Endothelial cell (in vitro differentiated cells): Measurements from ENCODE around the gene MAP4K3. TPM values are rescaled to one million over a fixed set of nuclear protein-coding genes. Genes with fewer than 3 reads are reported as not detected.

Experiments
- DNase-seq: peaks from one replicate; pipeline ENCODE4 v3.0.0; 2021; ENCODE audit warnings: low spot score
- H3K27ac Mint-ChIP-seq: one replicate; pipeline ENCODE4 v1.8.0; 2021; ENCODE audit warnings: mixed read lengths, inconsistent platforms; ENCODE audit not compliant: unreplicated experiment
- H3K27me3 Mint-ChIP-seq: one replicate; pipeline ENCODE4 v1.8.0; 2021; ENCODE audit warnings: mild to moderate bottlenecking, moderate library complexity, mixed read lengths, inconsistent platforms; ENCODE audit not compliant: unreplicated experiment
- H3K36me3 Mint-ChIP-seq: one replicate; pipeline ENCODE4 v1.8.0; 2021; ENCODE audit warnings: mild to moderate bottlenecking, low read depth, mixed read lengths, inconsistent platforms; ENCODE audit not compliant: unreplicated experiment
- H3K4me1 Mint-ChIP-seq: one replicate; pipeline ENCODE4 v1.8.0; 2021; ENCODE audit warnings: mild to moderate bottlenecking, mixed read lengths, inconsistent platforms; ENCODE audit not compliant: unreplicated experiment
- H3K4me3 Mint-ChIP-seq: one replicate; pipeline ENCODE4 v1.8.0; 2021; ENCODE audit warnings: mild to moderate bottlenecking, mixed read lengths, inconsistent platforms; ENCODE audit not compliant: unreplicated experiment
- H3K9me3 Mint-ChIP-seq: one replicate; pipeline ENCODE4 v1.8.0; 2021; ENCODE audit warnings: mixed read lengths, inconsistent platforms; ENCODE audit not compliant: unreplicated experiment
- total RNA-seq: library from RNA; stranded (reverse); fragmentation: NEBNext Ultra II Directional; extraction: Animal tissue kit (Norgen Biotek cat#: 25700); gene quantifications from one replicate; pipeline ENCODE4 v1.2.1, GENCODE V29; 2021; ENCODE audit not compliant: unreplicated experiment
- TF ChIP-seq, protein P1 (sequence below): fragments of 200-600 bp; sonication (generic); IDR thresholded peaks from one replicate; pipeline ENCODE4 v1.5.0; 2021; ENCODE audit warnings: antibody characterized with exemption; ENCODE audit not compliant: unreplicated experiment

Gene MAP4K3
- total RNA-seq, 1 donor from 2014 or later: 51.1 TPM

DNA sequence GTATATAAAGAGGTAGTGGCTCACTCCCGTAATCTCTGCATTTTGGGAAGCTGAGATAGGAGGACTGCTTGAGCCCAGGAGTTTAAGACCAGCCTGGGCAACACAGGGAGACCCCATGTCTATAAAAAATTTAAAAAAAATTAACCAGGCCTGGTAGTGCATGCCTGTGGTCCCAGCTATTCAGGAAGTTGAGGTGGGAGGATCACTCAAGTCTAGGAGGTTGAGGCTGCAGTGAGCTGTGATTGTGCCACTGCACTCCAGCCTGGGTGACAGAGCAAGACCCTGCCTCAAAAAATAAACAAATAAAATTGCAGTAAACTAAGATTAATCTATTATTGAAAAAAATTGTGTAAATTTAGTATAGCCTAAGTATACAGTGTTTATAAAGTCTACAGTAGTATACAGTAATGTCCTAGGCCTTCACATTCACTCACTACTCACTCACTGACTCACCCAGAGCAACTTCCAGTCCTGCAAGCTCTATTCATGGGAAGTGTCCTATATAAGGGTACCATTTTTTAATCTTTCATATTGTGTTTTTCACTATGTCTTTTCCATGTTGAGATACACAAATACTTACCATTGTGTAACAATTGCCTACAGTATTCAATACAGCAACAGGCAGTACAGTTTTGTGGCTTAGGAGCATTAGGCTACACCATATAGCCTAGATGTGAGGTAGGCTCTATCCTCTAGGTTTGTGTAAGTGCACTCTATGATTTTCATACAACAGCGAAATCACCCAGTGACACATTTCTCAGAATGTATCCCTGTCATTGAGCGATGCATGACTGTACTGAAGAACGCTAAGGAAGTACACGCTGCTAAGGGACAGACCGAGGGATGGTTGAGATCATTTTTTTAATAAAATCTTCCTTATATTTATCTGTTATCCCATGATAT lies 10.4 kb upstream of the MAP4K3 start:
- Mint-ChIP-seq H3K4me1 (no peaks in the 10 kb centered on the region), H3K9me3 (no peaks in the 10 kb centered on the region), H3K36me3 (peaks cover under 1% of the 10 kb centered on the region), H3K27me3 (no peaks in the 10 kb centered on the region), H3K27ac (no peak overlapping the region), H3K4me3 (no peak overlapping the region)
- TF ChIP-seq, protein P1, sequence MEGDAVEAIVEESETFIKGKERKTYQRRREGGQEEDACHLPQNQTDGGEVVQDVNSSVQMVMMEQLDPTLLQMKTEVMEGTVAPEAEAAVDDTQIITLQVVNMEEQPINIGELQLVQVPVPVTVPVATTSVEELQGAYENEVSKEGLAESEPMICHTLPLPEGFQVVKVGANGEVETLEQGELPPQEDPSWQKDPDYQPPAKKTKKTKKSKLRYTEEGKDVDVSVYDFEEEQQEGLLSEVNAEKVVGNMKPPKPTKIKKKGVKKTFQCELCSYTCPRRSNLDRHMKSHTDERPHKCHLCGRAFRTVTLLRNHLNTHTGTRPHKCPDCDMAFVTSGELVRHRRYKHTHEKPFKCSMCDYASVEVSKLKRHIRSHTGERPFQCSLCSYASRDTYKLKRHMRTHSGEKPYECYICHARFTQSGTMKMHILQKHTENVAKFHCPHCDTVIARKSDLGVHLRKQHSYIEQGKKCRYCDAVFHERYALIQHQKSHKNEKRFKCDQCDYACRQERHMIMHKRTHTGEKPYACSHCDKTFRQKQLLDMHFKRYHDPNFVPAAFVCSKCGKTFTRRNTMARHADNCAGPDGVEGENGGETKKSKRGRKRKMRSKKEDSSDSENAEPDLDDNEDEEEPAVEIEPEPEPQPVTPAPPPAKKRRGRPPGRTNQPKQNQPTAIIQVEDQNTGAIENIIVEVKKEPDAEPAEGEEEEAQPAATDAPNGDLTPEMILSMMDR: no peak
- DNase-seq: no peak

DNA sequence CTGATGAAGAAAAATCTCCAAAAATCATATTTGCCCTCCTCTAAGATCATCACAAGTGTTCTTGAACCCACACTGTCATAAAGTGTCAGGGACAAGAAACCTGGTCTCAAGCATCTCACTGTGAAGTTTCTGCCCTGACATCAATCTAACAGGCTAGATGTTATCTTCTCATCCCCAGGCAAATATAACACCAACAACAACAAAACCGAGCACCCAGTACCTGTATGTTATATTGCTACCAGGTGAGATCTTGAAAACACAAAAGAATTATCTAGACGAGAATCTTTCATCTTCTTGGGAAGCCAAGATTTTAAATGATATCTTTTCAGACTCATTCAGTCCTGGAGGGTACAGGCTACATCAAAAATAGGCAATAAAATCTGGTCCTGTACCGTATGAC lies 8.8 kb upstream of the MAP4K3 start:
- TF ChIP-seq, protein P1: no peak
- Mint-ChIP-seq H3K4me3 (no peak overlapping the region), H3K9me3 (no peaks in the 10 kb centered on the region)

DNA sequence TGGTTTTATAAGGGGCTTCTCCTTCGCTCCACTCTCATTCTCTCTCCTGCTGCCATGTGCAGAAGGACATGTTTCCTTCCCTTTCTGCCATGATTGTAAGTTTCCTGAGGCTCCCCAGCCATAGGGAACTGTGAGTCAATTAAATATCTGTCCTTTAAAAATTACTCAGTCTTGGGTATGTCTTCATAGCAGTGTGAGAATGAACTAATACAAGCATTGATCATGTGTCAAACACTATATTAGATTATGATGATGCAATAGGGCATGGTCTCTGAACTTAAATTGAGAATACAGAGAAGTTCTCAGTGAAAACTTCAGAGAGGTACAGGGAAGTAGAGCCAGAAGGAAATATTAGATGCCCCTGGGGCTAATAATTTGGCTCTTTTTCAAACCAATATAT lies 5.9 kb upstream of the MAP4K3 start:
- no peak overlapping the region for H3K27ac Mint-ChIP-seq
- no peak overlapping the region for H3K4me3 Mint-ChIP-seq
- peaks cover 4% of the 10 kb centered on the region for H3K36me3 Mint-ChIP-seq
- DNase-seq: no peak
- TF ChIP-seq, protein P1: no peak
- peaks cover 7% of the 10 kb centered on the region for H3K4me1 Mint-ChIP-seq
- no peaks in the 10 kb centered on the region for H3K9me3 Mint-ChIP-seq
- H3K27me3 Mint-ChIP-seq: no peaks in the 10 kb centered on the region

More for the DNA sequence above, 8.8 kb upstream of the MAP4K3 start:
- no peak for DNase-seq
- no peak overlapping the region for H3K27ac Mint-ChIP-seq
- no peaks in the 10 kb centered on the region for H3K4me1 Mint-ChIP-seq
- H3K27me3 Mint-ChIP-seq: no peaks in the 10 kb centered on the region
- peaks cover 4% of the 10 kb centered on the region for H3K36me3 Mint-ChIP-seq

DNA sequence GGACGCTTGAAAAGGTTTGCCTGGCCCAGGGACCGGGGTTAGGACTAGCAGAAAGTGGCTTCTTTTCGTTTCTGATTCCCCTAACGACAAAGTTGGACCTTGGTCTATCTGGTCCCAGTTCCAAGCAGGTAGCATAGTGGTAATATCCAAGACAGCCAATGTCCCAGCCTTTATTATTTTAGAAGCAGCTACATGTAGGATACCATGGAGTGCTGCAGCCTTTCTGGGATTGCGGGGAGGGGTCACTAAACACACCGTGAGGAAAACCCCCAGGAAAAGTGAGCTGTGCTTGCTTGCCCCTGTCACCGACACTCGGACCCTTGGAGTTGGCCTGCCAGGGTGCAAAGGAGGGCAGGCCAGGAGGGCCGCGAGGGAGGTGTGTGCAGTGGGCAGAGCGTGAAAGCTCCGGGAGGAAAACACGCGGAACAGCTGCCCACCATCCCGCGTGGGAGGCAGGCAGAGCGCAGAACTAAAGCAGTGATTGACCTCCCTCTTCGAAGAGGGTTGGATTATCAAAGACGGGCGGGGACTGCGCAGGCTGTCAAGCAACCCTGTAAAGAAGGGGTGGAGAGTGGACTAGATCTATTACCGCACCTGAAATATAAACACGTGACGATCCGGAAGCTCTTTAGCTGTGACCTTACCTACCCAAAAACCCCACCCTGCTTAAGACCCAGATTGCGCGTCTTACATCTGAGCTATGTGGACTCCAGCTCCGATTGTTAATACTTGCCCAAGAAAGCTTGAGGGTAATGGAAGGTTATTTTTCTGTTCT lies 624 bp upstream of the MAP4K3 start:
- no peak for DNase-seq
- TF ChIP-seq, protein P1: no peak
- Mint-ChIP-seq H3K27me3 (peaks cover 5% of the 10 kb centered on the region), H3K4me3 (peak overlapping the region; percentile 85), H3K27ac (no peak overlapping the region), H3K36me3 (peaks cover 7% of the 10 kb centered on the region), H3K4me1 (peaks cover 43% of the 10 kb centered on the region), H3K9me3 (no peaks in the 10 kb centered on the region)
